Fibroblast of peridontal ligament (primary cell): ENCODE data around the gene MOBP.
"Not testable (repeated sequence)": the region's sequence is repeated elsewhere in the genome, so short reads cannot be mapped to it uniquely, and the experiment has no call there.

Source experiments
- DNase-seq: peaks from one replicate; pipeline ENCODE4 v3.0.0-alpha.2; 2010; ENCODE audit errors: extremely low read depth

Gene MOBP, protein sequence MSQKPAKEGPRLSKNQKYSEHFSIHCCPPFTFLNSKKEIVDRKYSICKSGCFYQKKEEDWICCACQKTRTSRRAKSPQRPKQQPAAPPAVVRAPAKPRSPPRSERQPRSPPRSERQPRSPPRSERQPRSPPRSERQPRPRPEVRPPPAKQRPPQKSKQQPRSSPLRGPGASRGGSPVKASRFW

DNA sequence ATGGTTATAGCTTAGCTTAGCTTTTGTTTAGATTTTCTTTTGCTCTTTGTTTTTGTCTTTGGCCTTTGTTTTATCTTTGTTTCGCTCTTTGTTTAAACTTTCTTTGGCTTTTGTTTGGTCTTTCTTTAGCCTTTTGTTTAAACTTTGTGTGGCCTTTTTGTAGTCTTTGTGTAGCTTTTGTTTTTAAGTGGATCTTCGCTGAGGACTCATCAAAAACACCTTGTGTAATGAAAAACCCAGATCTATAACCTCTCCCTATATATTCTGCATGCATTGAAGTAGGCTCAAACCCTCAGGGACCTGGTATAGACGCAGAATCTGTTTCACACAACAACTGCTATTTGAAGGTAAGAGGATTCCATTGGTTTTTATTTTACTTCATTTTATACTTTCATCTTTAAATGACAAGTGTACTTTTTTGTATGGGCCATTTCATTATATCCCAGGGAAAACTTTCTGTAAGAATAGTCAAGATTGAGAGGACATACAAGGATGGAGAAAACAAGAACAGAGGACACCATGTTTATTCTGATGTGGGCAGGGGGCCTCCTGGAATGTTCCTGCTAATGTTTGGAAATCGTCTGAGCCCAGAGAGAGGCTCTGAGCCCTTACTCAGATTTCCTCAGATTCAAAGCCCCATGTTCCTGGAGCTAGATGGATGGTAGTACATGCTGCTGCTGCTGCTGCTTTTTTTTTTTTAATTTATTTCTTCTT lies at the start of gene MOBP:
Gene MOBP (plus strand): TSS at position 287 of the 714 bp plus-strand sequence. CDS start 34,390 bp downstream, outside the sequence.
- no peak for DNase-seq

DNA sequence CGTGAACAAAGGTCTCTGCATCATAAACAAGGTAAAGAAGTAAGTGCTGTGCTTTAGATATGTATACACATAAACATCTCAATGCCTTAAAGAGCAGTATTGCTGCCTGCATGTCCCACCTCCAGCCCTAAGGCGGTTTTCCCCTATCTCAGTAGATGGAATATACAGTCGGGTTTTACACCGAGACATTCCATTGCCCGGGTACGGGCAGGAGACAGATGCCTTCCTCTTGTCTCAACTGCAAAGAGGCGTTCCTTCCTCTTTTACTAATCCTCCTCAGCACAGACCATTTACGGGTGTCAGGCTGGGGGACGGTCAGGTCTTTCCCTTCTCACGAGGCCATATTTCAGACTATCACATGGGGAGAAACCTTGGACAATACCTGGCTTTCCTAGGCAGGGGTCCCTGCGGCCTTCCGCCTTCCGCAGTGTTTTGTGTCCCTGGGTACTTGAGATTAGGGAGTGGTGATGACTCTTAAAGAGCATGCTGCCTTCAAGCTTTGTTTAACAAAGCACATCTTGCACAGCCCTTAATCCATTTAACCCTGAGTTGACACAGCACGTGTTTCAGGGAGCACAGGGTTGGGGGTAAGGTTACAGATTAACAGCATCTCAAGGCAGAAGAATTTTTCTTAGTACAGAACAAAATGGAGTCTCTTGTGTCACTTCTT lies 48.8 kb upstream of the MOBP start:
- not testable (repeated sequence) for DNase-seq

DNA sequence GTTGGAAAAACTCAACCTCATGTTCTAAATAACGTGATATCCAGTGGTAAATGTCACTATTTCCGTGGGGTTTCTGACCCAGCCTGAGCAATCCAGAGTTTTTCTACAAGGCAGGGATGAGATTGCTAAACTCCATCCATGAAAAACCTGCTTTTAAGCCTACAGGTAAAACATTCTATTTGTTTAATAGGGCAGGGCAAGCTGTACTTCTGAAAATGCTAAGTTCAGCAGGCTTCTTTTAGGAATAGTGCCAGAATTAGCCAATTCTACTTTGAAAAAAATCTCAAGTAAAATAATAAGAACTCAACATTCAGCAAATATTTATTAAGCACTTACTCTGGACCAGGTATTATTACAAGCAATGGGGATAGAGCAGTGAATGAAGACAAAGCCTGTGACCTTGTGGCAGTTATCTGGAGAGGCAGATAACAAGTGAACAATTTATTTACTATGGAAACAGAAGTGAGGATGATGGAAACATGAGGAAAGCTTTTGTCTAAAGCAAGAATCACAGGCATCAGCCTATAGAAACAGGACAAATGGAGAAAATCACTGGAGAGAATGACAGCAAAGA lies 47.7 kb upstream of the MOBP start:
- no peak for DNase-seq

DNA sequence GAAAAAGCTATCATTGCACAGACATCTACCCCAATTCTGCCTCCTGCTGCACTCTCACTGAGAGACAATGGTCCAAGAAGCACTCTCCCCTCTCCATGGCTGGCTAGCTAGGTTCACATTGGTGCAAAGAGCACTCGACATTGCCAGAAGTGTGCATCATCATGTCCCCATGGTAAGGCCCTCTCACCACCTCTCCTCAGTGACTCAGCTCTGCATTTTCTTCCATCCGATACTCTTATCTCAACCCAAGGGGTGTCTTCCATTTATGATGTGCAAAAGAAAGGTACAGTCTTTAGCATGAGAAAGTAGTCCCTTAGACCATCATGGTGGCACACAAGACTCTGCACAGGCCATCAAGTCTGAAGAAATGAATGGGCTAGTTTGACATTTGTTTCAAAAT lies 46.9 kb upstream of the MOBP start:
- DNase-seq = no peak

DNA sequence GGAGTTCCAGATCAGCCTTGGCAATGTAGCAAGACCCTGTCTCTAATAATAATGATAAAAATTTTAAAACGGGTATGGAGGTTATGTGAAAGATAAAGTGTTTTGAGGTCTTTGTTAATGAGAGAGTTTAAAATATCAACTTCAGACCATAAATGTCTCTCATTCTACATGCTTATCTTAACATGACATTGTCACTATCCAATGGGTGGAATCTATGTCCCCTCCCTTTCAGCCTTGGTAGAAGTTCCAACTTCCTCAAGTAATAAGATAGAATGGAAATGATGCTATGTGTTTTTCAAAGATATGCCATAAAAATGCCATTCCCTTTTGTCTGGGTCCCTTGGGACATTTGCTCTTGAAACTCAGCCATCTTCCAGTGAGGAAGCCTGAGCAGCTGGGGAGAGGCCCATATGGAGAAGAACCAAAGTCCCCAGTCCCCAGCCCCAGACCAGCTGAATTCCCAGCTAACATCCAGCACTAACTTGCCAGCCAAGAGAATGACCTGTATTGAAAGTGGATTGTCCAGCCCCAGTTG lies 44.0 kb upstream of the MOBP start:
- no peak for DNase-seq

DNA sequence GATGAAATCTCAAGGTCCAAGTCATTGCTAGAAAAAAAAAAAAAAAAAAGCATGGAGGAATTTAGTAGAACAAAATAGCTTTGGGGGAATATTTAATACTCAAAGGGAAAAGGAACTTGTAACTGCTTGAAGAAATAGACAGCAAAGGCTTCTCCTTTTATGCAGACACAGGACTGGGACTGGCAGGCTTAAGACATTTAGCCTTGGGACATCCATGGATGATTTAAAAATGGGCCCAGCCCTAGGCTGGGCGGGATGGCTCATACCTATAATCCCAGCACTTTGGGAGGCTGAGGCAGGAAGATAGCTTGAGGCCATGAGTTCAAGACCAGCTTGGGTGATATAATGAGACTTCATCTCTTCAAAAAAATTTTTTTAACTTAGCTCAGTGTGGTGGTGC lies 41.2 kb upstream of the MOBP start:
- no peak for DNase-seq

DNA sequence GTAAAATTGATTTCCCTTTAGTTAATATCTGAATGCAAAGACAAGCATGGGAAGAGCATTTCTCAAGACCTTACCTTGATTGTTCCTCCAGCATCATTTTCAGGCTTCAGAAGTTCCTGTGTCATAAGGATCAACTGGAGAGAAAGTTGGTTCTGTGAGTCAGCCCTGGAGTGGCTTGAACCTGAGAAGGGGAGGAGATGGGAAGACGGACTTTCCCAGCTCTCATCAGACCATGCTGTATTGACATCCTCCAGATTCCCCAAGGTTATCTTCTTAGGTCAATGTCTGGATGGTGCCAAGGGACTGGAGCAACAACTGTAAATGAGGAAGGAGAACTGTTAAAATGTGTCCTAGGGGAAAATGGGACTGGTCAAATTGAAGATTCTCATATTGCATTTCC lies 40.0 kb upstream of the MOBP start:
- no peak for DNase-seq

DNA sequence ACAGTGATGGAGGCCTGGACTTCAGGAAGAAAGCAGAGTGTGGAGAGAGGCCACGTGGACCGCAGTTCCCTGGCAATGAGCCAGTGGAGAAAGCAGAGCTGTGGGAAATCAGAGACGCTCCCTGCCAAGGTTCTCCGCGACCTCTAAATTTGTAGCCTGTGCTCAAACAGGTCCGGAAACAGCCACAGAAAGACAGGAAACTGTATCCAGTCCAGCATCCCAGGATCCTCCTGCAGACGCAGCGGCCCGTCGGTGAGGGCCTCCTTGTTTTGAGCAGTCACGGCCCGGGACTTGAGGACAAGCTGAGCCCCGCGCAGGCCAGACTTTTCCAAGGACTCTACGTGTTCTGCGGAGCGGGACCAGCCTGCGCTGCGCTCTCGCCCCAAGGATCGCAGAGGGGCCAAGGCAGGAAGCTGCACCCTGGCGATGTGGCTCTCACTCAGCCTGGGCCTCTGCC lies 38.7 kb upstream of the MOBP start:
- no peak for DNase-seq

DNA sequence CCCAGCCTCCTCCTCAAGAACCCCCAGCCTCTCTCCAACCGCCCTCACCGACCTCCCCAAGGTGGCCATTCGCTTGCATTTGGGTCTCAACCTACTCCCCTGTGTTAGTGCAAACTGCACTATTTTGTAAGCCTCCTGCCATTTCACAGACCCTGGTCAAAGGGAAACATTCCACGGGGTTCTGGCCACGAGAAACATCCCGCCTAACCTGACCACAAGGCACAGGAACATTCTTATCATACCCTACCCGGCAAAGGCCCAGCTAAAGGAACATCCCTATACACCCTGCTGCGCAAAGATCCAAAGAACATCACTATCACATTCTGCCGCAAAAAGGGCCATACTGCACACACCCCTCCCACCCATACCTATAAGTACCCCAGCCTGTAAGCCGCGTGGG lies 38.0 kb upstream of the MOBP start:
- DNase-seq = no peak

DNA sequence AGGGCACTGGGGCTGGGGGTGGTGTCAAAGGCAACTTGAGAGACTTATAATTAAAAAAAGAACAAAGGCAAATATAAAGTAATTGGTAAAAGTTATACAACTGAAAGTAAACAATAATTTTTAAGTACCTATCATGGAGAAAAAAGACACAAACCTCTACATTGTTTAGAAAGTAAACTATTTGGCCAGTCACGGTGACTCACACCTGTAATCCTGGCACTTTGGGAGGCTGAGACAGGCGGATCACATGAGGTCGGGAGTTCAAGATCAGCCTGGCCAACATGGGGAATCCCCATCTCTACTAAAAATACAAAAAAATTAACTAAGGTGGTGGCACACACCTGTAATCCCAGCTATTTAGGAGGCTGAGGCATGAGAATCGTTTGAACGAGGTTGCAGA lies 35.1 kb upstream of the MOBP start:
- DNase-seq = no peak

DNA sequence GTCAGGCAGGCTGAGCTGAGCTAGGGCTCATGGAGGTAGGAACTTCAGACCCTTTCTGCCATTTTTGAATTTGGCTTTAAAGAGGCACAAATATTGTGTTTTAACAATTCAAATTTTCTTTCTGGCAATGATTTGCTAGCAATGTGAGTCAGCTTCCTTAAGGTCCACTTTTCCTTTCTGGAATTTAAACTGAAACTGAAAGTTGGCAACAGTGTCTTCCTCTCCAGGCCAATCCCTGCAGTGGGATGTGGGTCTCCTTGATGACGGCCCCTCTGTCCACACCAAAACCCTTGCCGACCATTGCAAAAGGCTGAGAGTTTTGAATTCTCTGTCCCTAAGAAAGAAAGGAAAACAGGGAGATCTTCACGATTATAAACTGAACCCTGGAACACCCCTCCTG lies 33.8 kb upstream of the MOBP start:
- peak; percentile 76 for DNase-seq

DNA sequence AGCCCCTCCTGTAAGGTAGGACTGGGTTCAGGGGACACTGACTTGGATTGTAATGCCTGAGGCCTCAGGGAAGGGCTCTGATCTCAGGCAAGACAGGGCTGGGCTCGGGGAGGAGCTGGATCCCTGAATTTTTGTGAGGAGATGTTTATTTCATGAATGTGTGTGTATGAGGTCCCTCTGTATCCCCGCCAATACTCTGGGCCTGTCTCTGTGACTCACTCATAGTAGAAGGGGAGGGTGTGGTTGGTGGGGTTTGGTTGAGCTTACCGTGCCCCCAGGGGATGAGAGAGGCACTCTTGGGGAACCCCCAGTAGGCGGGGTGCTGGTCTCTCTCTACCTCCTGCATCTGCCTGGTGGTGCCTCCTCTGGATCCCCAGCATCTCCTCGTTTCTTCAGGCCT lies 32.9 kb upstream of the MOBP start:
- peak; percentile 56 for DNase-seq

DNA sequence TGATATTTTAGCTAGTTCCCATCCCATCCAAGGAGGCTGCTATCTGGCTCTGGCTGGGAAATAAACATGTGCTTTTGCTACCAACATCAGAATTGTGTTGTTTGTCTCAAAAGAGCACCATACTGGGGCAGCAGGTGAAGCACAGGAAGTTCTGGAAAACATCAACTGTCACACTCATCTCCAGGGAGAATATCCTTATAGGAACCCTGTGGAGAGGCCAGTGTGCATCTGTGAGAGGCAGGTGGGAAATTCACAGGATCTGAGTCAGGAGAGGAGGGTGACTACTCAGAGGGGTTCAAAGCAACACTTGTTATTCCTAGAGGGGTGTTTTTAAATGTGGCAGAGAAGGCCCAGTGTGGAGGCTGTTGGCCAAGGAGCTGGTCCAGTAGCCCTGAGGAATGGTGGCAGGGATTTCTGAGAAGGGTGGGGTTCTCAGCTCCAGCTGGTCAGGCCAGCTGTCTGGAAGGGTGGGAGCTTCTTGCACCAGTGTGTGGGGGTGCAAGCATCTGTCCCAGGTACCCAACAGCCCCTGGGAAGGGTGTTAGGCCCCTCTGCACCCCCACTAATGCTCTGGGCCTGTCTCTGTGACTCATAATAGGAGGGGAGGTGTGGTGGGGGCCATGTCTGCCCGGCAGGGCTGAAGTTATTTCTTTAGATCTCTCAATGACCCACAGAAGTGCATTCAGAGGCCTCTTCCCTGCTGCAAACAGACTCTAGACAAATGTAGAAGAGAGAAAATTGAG lies 32.3 kb upstream of the MOBP start:
- no peak for DNase-seq

DNA sequence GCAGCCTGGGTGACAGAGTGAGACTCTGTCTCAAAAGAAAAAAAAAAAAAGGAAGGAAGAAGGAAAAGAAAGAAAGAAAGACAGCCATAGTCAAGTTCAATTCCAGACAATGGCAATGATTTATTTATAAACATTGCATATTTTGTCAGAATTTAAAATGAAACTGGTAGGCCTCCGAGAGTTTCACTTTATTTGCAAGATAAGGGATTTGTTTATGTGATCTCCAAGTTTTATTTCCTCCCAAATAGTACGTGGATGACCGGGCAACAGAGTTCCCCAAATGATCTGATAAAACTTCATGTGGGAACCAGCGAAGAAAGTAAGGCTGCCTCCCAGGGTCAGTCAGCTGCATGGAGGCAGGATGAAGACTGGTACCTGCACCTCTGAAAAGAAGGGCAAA lies 28.6 kb upstream of the MOBP start:
- DNase-seq = no peak

DNA sequence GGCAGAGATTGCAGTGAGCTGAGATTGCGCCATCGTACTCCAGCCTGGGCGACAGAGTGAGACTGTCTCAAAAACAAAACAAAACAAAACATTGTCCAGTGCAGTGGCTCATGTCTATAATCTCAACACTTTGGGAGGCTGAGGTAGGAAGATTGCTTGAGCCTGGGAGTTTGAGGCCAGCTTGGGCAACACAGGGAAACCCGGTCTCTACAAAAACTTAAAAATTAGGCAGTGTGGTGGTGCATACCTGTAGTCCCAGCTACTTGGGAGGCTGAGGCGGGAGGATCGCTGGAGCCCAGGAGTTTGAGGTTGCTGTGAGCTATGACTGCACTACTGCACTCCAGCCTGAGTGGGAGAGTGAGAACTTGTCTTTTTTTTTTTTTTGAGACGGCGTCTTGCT lies 27.2 kb upstream of the MOBP start:
- DNase-seq = no peak

DNA sequence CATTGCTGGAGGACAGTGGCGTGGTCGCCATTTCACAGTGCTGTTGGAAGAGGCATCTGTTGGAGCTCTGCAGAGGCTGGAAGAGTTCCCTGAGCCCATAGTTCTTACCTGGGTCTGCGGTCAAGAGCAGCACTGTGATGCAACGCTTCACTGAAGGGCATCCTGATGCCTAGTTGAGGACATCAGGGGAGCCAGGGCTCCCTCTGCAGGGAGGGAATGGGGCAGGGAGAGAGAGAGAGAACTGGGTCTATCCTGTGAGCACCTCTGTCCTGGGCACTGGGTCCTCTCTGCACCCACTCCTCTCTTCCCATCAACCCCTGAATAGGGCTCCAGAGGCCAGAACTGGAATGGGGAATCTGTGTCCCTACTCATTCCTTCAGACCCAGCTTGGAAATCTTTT lies 23.9 kb upstream of the MOBP start:
- no peak for DNase-seq

DNA sequence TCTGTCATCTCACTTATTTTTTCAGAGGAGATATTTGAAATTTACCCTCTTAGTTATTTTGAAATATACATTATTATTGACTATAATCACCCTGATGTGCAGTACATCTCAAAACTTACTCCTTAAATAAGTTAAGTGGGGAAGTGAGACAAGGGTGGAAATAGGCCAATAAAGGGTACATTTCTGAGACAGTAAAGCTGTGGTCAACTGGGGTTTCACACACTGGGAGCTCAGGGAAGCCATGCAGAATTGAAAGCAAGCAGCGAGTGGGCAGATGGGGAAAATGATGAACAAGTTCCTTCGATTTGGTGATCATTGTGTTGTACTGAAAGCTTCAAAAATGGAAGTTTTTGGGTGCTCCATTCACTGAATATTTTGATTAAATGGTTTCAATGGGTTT lies 21.6 kb upstream of the MOBP start:
- DNase-seq = no peak

DNA sequence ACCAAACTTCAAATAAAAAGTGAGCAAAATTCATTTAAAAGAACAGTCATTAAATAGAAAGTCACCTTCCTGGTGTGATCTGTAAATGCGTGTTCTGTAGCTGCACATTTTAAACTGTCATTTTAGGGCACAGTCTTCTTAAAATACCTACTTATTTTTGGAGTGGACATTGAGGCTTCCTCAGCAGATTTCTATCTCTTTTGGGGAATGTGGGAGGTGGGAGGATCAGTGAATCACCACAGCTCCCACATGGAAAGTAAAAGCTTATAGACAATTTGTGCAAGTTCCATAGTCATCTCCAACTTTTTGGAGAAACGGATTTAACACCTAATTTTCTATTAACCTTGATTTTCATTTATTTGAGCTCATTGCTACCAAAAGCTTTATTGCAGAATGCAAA lies 21.0 kb upstream of the MOBP start:
- no peak for DNase-seq

DNA sequence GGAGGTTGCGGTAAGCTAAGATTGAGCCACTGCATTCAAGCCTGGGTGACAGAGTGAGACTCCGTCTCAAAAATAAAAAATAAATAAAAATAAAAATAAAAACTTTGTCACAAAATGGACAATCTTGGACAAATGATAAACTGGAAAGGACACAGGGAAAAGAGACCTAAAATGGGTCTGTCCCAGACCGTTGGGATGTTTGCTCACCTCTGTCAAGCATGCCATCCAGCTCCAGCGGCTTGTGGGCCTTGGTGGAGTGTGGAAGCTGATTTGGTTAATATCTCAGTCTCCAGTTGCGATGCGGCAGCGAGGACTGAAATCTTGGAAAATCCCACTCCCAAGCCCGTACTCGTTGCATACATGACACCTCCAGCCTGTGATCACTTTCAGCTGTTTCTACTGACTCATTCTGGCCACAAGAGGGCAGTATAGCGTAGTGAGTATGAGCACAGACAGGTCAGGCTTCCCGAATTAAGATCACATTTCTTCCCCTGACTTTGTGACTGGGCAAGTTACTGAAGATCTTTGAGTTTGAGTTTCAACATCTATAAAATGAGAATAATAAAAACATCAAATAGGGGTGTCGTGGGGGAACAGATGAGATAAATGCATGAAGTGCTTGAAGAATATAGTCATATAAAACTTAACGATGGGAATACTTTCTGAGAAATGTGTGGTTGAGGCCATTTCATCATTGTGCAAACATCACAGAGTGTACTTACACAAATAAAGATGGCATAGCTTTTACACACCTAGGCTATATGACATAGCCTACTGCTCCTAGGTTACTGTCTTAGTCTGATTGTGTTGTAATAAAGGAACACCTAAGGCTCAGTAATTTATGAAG lies 19.6 kb upstream of the MOBP start:
- peak; percentile 91 for DNase-seq

DNA sequence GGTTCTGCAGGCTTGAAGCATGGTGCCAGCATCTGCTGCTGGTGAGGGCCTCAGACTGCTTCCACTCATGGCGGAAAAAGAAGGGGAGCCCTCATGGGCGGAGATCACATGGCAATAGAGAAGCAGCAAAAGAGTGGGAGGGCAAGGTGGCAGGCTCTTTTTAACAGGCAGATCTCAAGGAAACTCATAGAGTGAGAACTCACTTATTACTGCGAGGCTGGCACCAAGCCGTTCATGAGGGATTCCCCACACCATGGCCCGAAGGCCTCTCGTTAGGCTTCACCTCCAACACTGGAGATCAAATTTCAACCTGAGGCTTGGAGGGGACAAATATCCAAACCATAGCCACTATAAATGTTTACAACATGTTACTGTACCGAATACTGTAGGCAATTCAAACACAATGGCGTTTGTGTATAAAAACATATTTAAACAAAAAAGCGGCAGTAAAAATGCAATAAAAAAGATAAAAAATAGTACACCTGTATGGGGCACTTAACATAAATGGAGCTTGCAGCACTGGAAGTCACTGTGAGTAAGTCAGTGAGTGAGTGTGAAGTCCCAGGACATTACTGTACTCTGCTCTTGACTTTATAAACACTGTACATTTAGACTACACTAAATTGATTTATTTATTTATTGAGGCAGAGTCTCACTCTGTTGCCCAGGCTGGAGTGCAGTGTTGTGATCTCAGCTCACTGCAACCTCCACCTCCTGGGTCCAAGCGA lies 18.8 kb upstream of the MOBP start:
- no peak for DNase-seq
